GM19463 (cell line): ENCODE data around the gene CEP350.

Experiments used
- ATAC-seq: cut with Tn5 transposase; IDR thresholded peaks from one replicate; pipeline ENCODE4 v1.9.1; 2021; ENCODE audit warnings: mild to moderate bottlenecking, moderate library complexity; ENCODE audit not compliant: unreplicated experiment

The CEP350 gene

GRCh38 chr1:180046674-180047073, 92.1 kb downstream of the CEP350 start:
- no peak for ATAC-seq

- ATAC-seq: no peak
Measured at GRCh38 chr1:180053594-180054567, 99.3 kb downstream of the CEP350 start.

- ATAC-seq: no peak
Measured at GRCh38 chr1:180057883-180058396, 103.3 kb downstream of the CEP350 start.

GRCh38 chr1:180061019-180061418, 106.4 kb downstream of the CEP350 start:
- no peak for ATAC-seq

GRCh38 chr1:180062452-180062971, 107.9 kb downstream of the CEP350 start:
- no peak for ATAC-seq

GRCh38 chr1:180065408-180065807, 110.8 kb downstream of the CEP350 start:
- ATAC-seq: no peak

- no peak for ATAC-seq
Measured at GRCh38 chr1:180066150-180066549, 111.5 kb downstream of the CEP350 start.

- no peak for ATAC-seq
Measured at GRCh38 chr1:180070286-180070685, 115.7 kb downstream of the CEP350 start.

GRCh38 chr1:180071759-180072158, 117.1 kb downstream of the CEP350 start:
- no peak for ATAC-seq

GRCh38 chr1:180080439-180080838, 125.8 kb downstream of the CEP350 start:
- ATAC-seq: no peak

- no peak for ATAC-seq
Measured at GRCh38 chr1:180081474-180081873, 126.9 kb downstream of the CEP350 start.

GRCh38 chr1:180083164-180083563, 128.6 kb downstream of the CEP350 start:
- ATAC-seq: no peak

GRCh38 chr1:180084867-180085266, 130.3 kb downstream of the CEP350 start:
- no peak for ATAC-seq

GRCh38 chr1:180085331-180085730, 130.7 kb downstream of the CEP350 start:
- no peak for ATAC-seq

GRCh38 chr1:180092931-180093650, 138.5 kb downstream of the CEP350 start:
- no peak for ATAC-seq

- no peak for ATAC-seq
Measured at GRCh38 chr1:180094705-180095295, 140.2 kb downstream of the CEP350 start.

GRCh38 chr1:180096584-180097325, 142.1 kb downstream of the CEP350 start:
- ATAC-seq: no peak

- no peak for ATAC-seq
Measured at GRCh38 chr1:180097326-180097605, 142.7 kb downstream of the CEP350 start.

- ATAC-seq: no peak
Measured at GRCh38 chr1:180101411-180101810, 146.8 kb downstream of the CEP350 start.

- ATAC-seq: no peak
Measured at GRCh38 chr1:180103819-180104218, 149.2 kb downstream of the CEP350 start.

GRCh38 chr1:180112091-180112490, 157.5 kb downstream of the CEP350 start:
- ATAC-seq: no peak
